Breast epithelium (tissue), 3 donors: ENCODE measurements around the gene CEP112.

Experiments used
- CTCF ChIP-seq, 3 donors: fragments of 450-650 bp; IDR thresholded peaks; one replicate each; pipeline ENCODE4 v1.5.1; 2016 to 2017; ENCODE audit warnings: antibody characterized with exemption in 3 of 3, mild to moderate bottlenecking in 3 of 3, moderate library complexity in 3 of 3
- POLR2A ChIP-seq: fragments of 450-650 bp; IDR thresholded peaks from one replicate; pipeline ENCODE4 v1.6.1; 2016; ENCODE audit warnings: antibody characterized with exemption, mild to moderate bottlenecking, moderate library complexity

GRCh38 chr17:65600518-65600917, 591.4 kb downstream of the CEP112 start:
- no peak for TF ChIP-seq POLR2A
- TF ChIP-seq CTCF (IDR thresholded peaks at IDR 0.05), result no peak
